HG02981 (cell line): Measurements from ENCODE around the gene BRD1.
A peak's percentile ranks its signal among the peaks of the same experiment; 100 is the strongest.
"Not testable (repeated sequence)": the region's sequence is repeated elsewhere in the genome, so short reads cannot be mapped to it uniquely, and the experiment has no call there.

ENCODE experiments used
- ATAC-seq: cut with Tn5 transposase; IDR thresholded peaks from one replicate; pipeline ENCODE4 v1.9.1; 2021; ENCODE audit warnings: mild to moderate bottlenecking, moderate library complexity; ENCODE audit not compliant: unreplicated experiment

The BRD1 gene

GRCh38 chr22:49827271-49827852 is 311 bp downstream of the BRD1 start:
- ATAC-seq, result peak; percentile 24

- ATAC-seq, result peak; percentile 26
These were observed 936 bp downstream of the BRD1 start for GRCh38 chr22:49826603-49827270.

GRCh38 chr22:49825944-49826602 is 1.6 kb downstream of the BRD1 start:
- ATAC-seq, result no peak

DNA sequence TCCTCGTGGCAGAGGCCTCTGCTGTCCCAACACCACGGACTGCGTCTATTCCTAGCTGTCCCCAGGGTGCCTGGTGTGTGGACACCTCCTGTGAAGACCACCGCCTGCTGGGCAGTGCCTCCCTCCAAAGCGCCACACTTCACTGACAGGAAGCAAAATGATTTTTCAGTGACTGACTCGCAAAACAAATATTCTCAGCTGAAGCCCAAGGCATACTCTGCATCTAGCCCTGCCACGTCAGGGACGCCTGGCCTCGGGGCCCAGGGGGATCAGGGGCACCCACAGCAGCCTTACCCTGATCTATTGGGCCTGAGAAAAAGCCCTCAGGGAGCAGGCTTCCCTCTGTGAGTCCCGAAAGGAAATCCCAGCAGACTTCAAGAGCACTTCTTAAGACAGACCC is 2.2 kb downstream of the BRD1 start:
- ATAC-seq, result no peak

- ATAC-seq, result no peak
These were observed 2.7 kb downstream of the BRD1 start for GRCh38 chr22:49824936-49825335.

- ATAC-seq, result no peak
These were observed 3.3 kb downstream of the BRD1 start for GRCh38 chr22:49824185-49824925.

DNA sequence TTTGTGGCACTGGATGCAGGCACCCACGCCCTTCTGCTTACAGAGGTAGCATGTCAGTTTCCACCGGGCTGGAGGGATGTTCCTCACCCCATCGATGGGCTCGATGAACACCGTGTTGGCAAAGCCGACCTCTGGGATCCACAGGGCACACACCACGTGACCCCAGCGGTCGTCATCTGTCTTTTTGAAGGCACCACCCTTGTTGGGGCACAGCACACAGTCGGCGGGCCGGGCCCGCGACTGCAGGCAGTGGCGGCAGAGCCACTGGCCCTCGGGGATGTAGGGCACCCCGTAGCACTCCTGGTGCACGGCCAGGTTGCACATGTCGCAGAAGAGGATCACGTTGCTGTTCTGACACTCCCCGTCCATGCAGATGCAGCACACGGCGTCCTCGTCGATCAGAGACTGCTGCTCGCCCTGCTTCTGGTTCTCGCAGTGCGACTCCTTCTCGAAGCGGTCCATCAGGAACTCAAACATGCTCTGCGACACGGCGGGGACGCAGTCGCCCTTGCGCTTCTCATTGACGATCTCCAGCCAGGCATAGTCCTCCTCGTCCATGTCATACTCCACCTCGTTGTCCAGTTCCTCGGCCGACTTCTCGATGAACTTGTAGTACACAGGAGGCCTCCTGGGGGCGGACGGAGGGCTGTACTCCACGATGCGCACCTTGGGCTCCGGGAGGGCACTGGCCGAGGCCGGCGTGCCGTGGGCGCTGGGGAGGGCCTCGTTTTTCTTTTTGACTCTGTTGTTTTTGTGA is 4.2 kb downstream of the BRD1 start:
- ATAC-seq, result no peak

- ATAC-seq, result not testable (repeated sequence)
These were observed 5.9 kb downstream of the BRD1 start for GRCh38 chr22:49821741-49822140.

- ATAC-seq, result no peak
These were observed 6.7 kb downstream of the BRD1 start for GRCh38 chr22:49820984-49821383.

- ATAC-seq, result no peak
These were observed 10.3 kb downstream of the BRD1 start for GRCh38 chr22:49817359-49817758.

DNA sequence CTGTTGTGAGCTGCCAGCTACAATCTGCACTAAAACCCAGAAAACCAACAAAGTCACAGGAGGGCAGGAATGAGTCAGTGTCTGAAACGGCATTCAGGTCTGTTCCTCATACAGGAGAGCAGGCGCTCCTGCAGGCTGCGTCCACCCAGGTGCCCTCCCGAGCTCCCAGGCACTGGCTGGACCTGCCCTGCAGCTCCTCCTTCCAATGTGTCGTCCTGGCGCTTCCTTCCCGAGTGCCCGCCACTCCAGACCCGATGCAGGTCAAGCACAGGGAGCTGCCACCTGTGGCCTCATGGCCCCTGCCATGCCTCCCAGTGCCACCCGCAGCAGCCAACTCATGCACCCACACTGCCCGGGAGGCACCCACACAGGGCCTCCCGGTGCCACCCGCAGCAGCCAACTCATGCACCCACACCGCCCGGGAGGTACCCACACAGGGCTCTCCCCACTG is 12.0 kb downstream of the BRD1 start:
- no peak for ATAC-seq

DNA sequence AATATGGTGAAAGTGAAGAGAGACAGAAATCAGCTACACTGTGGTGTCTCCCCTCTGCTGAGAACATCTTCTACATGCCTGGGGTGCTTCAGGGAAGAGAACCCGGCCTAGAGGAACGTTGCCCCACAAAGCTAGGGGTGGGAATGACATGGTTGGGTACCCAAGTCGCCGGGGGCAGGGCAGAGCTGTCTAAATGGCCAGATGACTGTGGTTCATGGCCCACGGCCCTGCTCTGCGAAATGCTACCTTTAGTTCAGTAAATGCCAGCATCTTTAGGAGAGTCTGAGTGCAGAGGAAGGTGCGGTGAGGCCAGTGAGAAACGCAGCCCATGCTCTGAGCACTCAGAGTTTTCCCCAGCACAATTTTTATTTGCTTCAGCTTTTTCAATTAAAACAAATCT is 12.8 kb downstream of the BRD1 start:
- ATAC-seq, result no peak

DNA sequence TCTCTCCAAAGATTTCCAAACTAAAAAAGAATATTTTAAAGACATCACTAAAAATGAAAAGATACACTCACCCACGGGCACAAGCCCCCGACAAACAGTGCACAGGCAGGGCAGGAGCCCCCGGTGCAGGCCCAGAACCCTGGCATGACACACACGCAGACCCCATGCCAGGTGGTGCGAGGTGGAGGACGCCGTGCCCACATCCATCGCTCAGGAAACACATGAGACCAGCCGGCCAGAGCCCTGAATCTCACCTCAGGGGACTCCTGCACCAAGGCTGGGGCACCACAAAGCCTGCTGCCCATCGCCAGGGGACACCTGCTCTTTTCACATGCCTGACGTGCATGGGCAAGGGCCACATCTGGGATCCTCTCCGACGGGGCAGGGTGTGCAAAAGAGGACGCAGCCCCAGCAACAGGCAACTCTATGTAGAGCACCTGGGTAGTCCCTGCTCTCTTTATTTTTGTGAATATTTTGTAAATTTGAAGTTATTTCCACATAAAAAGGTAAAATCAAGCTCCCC is 13.4 kb downstream of the BRD1 start:
- ATAC-seq, result no peak

DNA sequence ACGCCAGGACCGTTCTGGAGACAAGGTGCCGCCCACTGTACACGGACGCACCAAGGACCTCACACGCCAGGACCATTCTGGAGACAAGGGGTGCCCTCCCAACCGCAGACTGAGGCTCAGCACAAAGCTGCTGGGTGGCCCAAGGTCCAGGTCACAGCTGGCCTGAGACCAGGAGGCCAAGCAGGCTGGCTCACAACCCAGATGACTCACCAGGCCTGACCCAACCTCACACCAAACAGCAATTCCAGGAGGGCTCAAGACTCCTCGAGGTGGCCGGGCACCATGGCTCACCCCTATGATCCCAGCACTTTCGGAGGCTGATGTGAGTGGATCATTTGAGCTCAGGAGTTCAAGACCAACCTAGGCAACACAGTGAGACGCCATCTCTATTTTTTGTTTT is 14.8 kb downstream of the BRD1 start:
- ATAC-seq, result no peak

GRCh38 chr22:49811020-49811791 is 16.5 kb downstream of the BRD1 start:
- no peak for ATAC-seq

DNA sequence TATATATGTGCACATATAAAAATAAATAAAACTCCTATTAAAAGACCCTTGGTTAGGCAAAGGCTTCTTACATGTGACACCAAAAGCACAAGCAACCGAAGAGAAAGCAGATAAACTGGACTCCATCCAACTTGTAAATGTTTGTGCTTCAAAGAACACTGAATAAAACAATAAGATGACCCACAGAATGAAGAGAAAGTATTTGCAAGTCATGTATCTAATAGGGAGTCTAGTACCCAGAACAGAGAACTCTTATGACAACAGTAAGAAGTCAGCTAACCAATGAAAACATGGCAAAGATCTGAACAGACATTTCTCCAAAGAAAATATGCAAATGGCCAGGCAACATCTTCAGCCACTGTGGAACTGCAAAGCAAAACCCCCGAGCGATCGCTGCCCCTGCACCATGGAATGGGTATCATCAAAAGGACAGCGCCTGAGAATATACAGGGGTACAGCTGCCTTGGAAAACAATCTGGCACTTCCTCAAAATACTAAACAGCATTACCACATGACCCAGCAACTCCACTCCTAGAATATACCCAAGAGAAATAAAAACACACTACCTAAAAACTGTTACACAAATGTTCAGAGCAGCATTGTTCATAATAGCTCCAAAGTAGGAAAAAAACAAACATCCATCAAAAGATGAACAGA is 17.2 kb downstream of the BRD1 start:
- ATAC-seq, result no peak

GRCh38 chr22:49807780-49808708 is 19.6 kb downstream of the BRD1 start:
- ATAC-seq, result no peak

GRCh38 chr22:49807129-49807528 is 20.5 kb downstream of the BRD1 start:
- ATAC-seq, result no peak
